Neural crest cell (in vitro differentiated cells): ENCODE measurements around the gene AJM1. TPM values are rescaled to one million over a fixed set of nuclear protein-coding genes. Genes with fewer than 3 reads are reported as not detected.

Experiments
- DNase-seq: peaks from one replicate; pipeline ENCODE4 v3.0.0; 2021; ENCODE audit warnings: low read depth, mixed read lengths, low spot score
- H3K27ac Mint-ChIP-seq: one replicate; pipeline ENCODE4 v1.8.0; 2021; ENCODE audit warnings: mild to moderate bottlenecking, mixed read lengths; ENCODE audit not compliant: unreplicated experiment
- H3K27me3 Mint-ChIP-seq: 2 replicates; pipeline ENCODE4 v1.8.0; 2021; ENCODE audit warnings: low read depth, mild to moderate bottlenecking, mixed read lengths
- H3K36me3 Mint-ChIP-seq: 2 replicates; pipeline ENCODE4 v1.8.0; 2021; ENCODE audit warnings: low read depth, mild to moderate bottlenecking, mixed read lengths
- H3K4me1 Mint-ChIP-seq: 2 replicates; pipeline ENCODE4 v1.8.0; 2021; ENCODE audit warnings: mixed read lengths
- H3K4me3 Mint-ChIP-seq: one replicate; pipeline ENCODE4 v1.8.0; 2021; ENCODE audit warnings: mild to moderate bottlenecking, mixed read lengths
- H3K9me3 Mint-ChIP-seq: 2 replicates; pipeline ENCODE4 v1.8.0; 2021; ENCODE audit warnings: mixed read lengths
- CTCF ChIP-seq: fragments of 200-600 bp; sonication (generic); conservative IDR thresholded peaks from 2 replicates; pipeline ENCODE4 v1.5.0; 2021; ENCODE audit warnings: antibody characterized with exemption, mild to moderate bottlenecking
- total RNA-seq: library from RNA; stranded (reverse); gene quantifications from 2 replicates; pipeline ENCODE4 v1.2.1, GENCODE V29; 2021

Gene AJM1
- total RNA-seq, 1 donor from 2014 or later, result 2.8 TPM

GRCh38 chr9:136860529-136860928 lies 18.3 kb downstream of the AJM1 start:
- TF ChIP-seq CTCF, result no peak
- no peak overlapping the region for H3K27ac Mint-ChIP-seq
- DNase-seq, result no peak

GRCh38 chr9:136860933-136861873 lies 18.9 kb downstream of the AJM1 start:
- Mint-ChIP-seq H3K27me3 (no peaks in the 10 kb centered on the region), H3K27ac (no peak overlapping the region), H3K9me3 (no peaks in the 10 kb centered on the region), H3K36me3 (peaks cover 5% of the 10 kb centered on the region), H3K4me3 (no peak overlapping the region), H3K4me1 (peaks cover 5% of the 10 kb centered on the region)
- no peak for TF ChIP-seq CTCF
- no peak for DNase-seq

More at GRCh38 chr9:136860529-136860928, 18.3 kb downstream of the AJM1 start:
- Mint-ChIP-seq H3K36me3 (peaks cover 5% of the 10 kb centered on the region), H3K27me3 (no peaks in the 10 kb centered on the region), H3K4me1 (peaks cover 5% of the 10 kb centered on the region), H3K4me3 (peak overlapping the region; percentile 62), H3K9me3 (no peaks in the 10 kb centered on the region)

GRCh38 chr9:136861874-136862457 lies 19.7 kb downstream of the AJM1 start:
- TF ChIP-seq CTCF, result no peak
- Mint-ChIP-seq H3K36me3 (peaks cover 5% of the 10 kb centered on the region), H3K9me3 (no peaks in the 10 kb centered on the region), H3K27ac (peak overlapping the region; percentile 12), H3K4me1 (peaks cover 5% of the 10 kb centered on the region), H3K4me3 (no peak overlapping the region), H3K27me3 (no peaks in the 10 kb centered on the region)
- no peak for DNase-seq

- Mint-ChIP-seq H3K4me1 (peaks cover 8% of the 10 kb centered on the region), H3K27ac (no peak overlapping the region), H3K27me3 (no peaks in the 10 kb centered on the region), H3K9me3 (peaks cover 2% of the 10 kb centered on the region), H3K36me3 (peaks cover 9% of the 10 kb centered on the region), H3K4me3 (peak overlapping the region; percentile 51)
- no peak for TF ChIP-seq CTCF
- DNase-seq, result no peak
Observed at GRCh38 chr9:136862849-136863622, 20.8 kb downstream of the AJM1 start.

- peaks cover 16% of the 10 kb centered on the region for H3K36me3 Mint-ChIP-seq
- TF ChIP-seq CTCF, result no peak
- H3K4me1 Mint-ChIP-seq, result peaks cover 8% of the 10 kb centered on the region
- H3K27me3 Mint-ChIP-seq, result no peaks in the 10 kb centered on the region
- H3K9me3 Mint-ChIP-seq, result peaks cover 2% of the 10 kb centered on the region
- H3K4me3 Mint-ChIP-seq, result peak overlapping the region; percentile 59
- DNase-seq, result no peak
- no peak overlapping the region for H3K27ac Mint-ChIP-seq
Observed at GRCh38 chr9:136863623-136864273, 21.5 kb downstream of the AJM1 start.
